HG02973 (cell line): ENCODE data around the gene TIMM23.
"Not testable (repeated sequence)": the region's sequence is repeated elsewhere in the genome, so short reads cannot be mapped to it uniquely, and the experiment has no call there.

Source experiments
- ATAC-seq: cut with Tn5 transposase; IDR thresholded peaks from one replicate; pipeline ENCODE4 v1.9.1; 2021; ENCODE audit warnings: moderate library complexity; ENCODE audit not compliant: unreplicated experiment

TIMM23 gene

GRCh38 chr10:46020344-46020657 lies 48.0 kb downstream of the TIMM23 start:
- ATAC-seq: no peak

GRCh38 chr10:46022978-46023702 lies 50.9 kb downstream of the TIMM23 start:
- ATAC-seq: peak; percentile 88

GRCh38 chr10:46024948-46025347 lies 52.7 kb downstream of the TIMM23 start:
- no peak for ATAC-seq

- no peak for ATAC-seq
Observed at GRCh38 chr10:46025406-46025805, 53.1 kb downstream of the TIMM23 start.

GRCh38 chr10:46026106-46026505 lies 53.8 kb downstream of the TIMM23 start:
- no peak for ATAC-seq

- peak; percentile 36 for ATAC-seq
Observed at GRCh38 chr10:46028584-46029460, 56.5 kb downstream of the TIMM23 start.

GRCh38 chr10:46029461-46030030 lies 57.3 kb downstream of the TIMM23 start:
- ATAC-seq: no peak

GRCh38 chr10:46030091-46030937 lies 58.0 kb downstream of the TIMM23 start, which contains the start of gene NCOA4:
Gene NCOA4 (minus strand): TSS chr10:46030623. CDS start chr10:46016680, 13,943 bp downstream.
- ATAC-seq: peak; percentile 95

GRCh38 chr10:46031648-46032532 lies 59.6 kb downstream of the TIMM23 start:
- ATAC-seq: no peak

- no peak for ATAC-seq
Observed at GRCh38 chr10:46033602-46034011, 61.3 kb downstream of the TIMM23 start.

- no peak for ATAC-seq
Observed at GRCh38 chr10:46035923-46036849, 63.9 kb downstream of the TIMM23 start.

- ATAC-seq: no peak
Observed at GRCh38 chr10:46037107-46037825, 65.0 kb downstream of the TIMM23 start.

GRCh38 chr10:46040004-46040403 lies 67.7 kb downstream of the TIMM23 start:
- ATAC-seq: no peak

- ATAC-seq: no peak
Observed at GRCh38 chr10:46042527-46042926, 70.2 kb downstream of the TIMM23 start.

GRCh38 chr10:46046261-46046660 lies 74.0 kb downstream of the TIMM23 start, which contains the start of gene MSMB:
Gene MSMB (minus strand): TSS chr10:46046269. CDS start chr10:46046237, 32 bp downstream.
- ATAC-seq: no peak

- no peak for ATAC-seq
Observed at GRCh38 chr10:46048152-46048551, 75.9 kb downstream of the TIMM23 start.

- not testable (repeated sequence) for ATAC-seq
Observed at GRCh38 chr10:46049497-46049831, 77.2 kb downstream of the TIMM23 start.

- ATAC-seq: no peak
Observed at GRCh38 chr10:46050941-46051623, 78.8 kb downstream of the TIMM23 start.
